Suprapubic skin (tissue), 4 donors: Measurements from ENCODE around the gene NT5C1A. TPM values are rescaled to one million over a fixed set of nuclear protein-coding genes. Genes with fewer than 3 reads are reported as not detected.

Source experiments
- DNase-seq, 2 donors: peaks; one replicate each; pipeline ENCODE4 v3.0.0-alpha.2; 2019; ENCODE audit warnings: low spot score in 2 of 2
- H3K27ac ChIP-seq: fragments of 200-600 bp; sonication (generic); one replicate; pipeline ENCODE4 v1.5.1; 2019
- H3K27me3 ChIP-seq: fragments of 200-600 bp; sonication (generic); one replicate; pipeline ENCODE4 v1.5.1; 2019
- H3K36me3 ChIP-seq: fragments of 200-600 bp; sonication (generic); one replicate; pipeline ENCODE4 v1.5.1; 2019
- H3K4me1 ChIP-seq: fragments of 200-600 bp; sonication (generic); one replicate; pipeline ENCODE4 v1.5.1; 2019
- H3K4me3 ChIP-seq: fragments of 200-600 bp; sonication (generic); one replicate; pipeline ENCODE4 v1.5.1; 2019; ENCODE audit warnings: mild to moderate bottlenecking
- H3K9me3 ChIP-seq: fragments of 200-600 bp; sonication (generic); one replicate; pipeline ENCODE4 v1.5.1; 2019
- EP300 ChIP-seq: sonication (generic); formaldehyde crosslinking; IDR thresholded peaks from one replicate; pipeline ENCODE4 v1.6.1; 2017; ENCODE audit warnings: antibody characterized with exemption
- POLR2A ChIP-seq, 2 donors: fragments of 450-650 bp; IDR thresholded peaks; one replicate each; pipeline ENCODE4 v1.6.1; 2017; ENCODE audit warnings: antibody characterized with exemption in 2 of 2, mild to moderate bottlenecking in 2 of 2, moderate library complexity in 2 of 2
- POLR2AphosphoS5 ChIP-seq, 3 donors: sonication (generic); formaldehyde crosslinking; IDR thresholded peaks; one replicate each; pipeline ENCODE4 v1.6.1; 2017; ENCODE audit warnings: antibody characterized with exemption in 3 of 3
- WGBS: methylation state at CpG from one replicate; pipeline ENCODE4 v1.1.5; 2018; 5-methylcytosine and 5-hydroxymethylcytosine counted together
- total RNA-seq, 4 donors: library from RNA; depleted of rRNA; stranded (reverse); fragments of >200 nt; gene quantifications; one replicate each; pipeline ENCODE4 v1.1.0, GENCODE V29; 2016
- TF ChIP-seq, protein P1 (sequence below), 2 donors: fragments of 200-600 bp in 1 of 2; fragments of 450-650 bp in 1 of 2; sonication (generic) in 1 of 2; IDR thresholded peaks; one replicate each; pipeline ENCODE4 v1.5.1; 2016 to 2019; ENCODE audit warnings: antibody characterized with exemption in 2 of 2, mild to moderate bottlenecking in 1 of 2, moderate library complexity in 1 of 2

Gene NT5C1A
- total RNA-seq, 4 donors from 2014 or later = not detected

- 11% methylated on average over 27 of the region's 56 CpGs for WGBS
- H3K9me3 ChIP-seq = no peaks in the 10 kb centered on the region
- DNase-seq = no peak
- H3K27me3 ChIP-seq = peaks cover 67% of the 10 kb centered on the region
- TF ChIP-seq, protein P1, sequence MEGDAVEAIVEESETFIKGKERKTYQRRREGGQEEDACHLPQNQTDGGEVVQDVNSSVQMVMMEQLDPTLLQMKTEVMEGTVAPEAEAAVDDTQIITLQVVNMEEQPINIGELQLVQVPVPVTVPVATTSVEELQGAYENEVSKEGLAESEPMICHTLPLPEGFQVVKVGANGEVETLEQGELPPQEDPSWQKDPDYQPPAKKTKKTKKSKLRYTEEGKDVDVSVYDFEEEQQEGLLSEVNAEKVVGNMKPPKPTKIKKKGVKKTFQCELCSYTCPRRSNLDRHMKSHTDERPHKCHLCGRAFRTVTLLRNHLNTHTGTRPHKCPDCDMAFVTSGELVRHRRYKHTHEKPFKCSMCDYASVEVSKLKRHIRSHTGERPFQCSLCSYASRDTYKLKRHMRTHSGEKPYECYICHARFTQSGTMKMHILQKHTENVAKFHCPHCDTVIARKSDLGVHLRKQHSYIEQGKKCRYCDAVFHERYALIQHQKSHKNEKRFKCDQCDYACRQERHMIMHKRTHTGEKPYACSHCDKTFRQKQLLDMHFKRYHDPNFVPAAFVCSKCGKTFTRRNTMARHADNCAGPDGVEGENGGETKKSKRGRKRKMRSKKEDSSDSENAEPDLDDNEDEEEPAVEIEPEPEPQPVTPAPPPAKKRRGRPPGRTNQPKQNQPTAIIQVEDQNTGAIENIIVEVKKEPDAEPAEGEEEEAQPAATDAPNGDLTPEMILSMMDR (IDR thresholded peaks at IDR 0.05) = no peak
- TF ChIP-seq EP300 (no peak), POLR2A (IDR thresholded peaks at IDR 0.05) (no peak), POLR2AphosphoS5 (IDR thresholded peaks at IDR 0.05) (no peak)
- peak overlapping the region; percentile 47 for H3K4me3 ChIP-seq
- H3K27ac ChIP-seq = no peak overlapping the region
- peaks cover 19% of the 10 kb centered on the region for H3K4me1 ChIP-seq
- no peaks in the 10 kb centered on the region for H3K36me3 ChIP-seq
Observed at GRCh38 chr1:39692152-39693074, 20.5 kb upstream of the NT5C1A start.

GRCh38 chr1:39691383-39692151 lies 19.7 kb upstream of the NT5C1A start, which contains the start of gene HPCAL4:
Gene HPCAL4 (minus strand): TSS chr1:39691433. CDS start chr1:39684603, 6,830 bp downstream.
- peak; percentile 85 to 91 for DNase-seq
- Histone ChIP-seq H3K27ac (no peak within 1 kb of the TSS), H3K4me3 (peak within 1 kb of the TSS; percentile 47), H3K9me3 (no peaks in the 10 kb centered on the region), H3K36me3 (no peaks in the 10 kb centered on the region), H3K27me3 (peaks cover 75% of the 10 kb centered on the region), H3K4me1 (peaks cover 19% of the 10 kb centered on the region)
- no peak for TF ChIP-seq EP300
- no peak for TF ChIP-seq POLR2A (IDR thresholded peaks at IDR 0.05)
- no peak for TF ChIP-seq POLR2AphosphoS5 (IDR thresholded peaks at IDR 0.05)
- TF ChIP-seq, protein P1 (IDR thresholded peaks at IDR 0.05) = no peak
- WGBS = 3% methylated on average over 42 of the region's 47 CpGs

DNA sequence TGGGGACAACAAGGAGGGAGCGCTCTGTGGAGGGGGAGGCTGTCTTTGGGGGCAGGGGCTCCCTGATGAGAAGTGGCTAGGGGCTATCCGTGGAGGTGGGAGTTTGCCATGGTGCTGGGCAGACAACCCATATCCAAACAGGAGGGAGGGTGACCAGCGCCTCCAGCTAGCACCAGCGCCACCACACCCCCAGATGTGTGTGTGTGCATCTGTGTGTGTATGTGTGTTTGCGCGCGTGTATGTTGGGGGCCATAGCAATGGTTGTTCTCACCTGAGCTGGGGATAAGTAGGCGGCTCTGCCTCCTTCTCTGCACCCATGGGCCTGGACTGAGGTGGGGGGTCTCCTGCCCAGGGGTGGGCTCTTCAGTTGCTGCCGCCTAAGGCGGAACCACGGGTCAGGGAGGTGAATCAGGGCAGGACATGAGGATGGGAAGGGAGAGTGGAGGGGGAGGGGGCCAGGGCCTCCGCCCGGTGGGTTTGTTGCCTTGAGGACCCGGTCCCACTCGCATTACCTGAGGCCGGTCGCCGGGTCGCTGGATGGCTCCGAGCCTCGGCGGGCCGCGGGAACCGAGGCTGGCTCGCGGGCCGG lies 19.0 kb upstream of the NT5C1A start:
- no peak for DNase-seq
- H3K36me3 ChIP-seq = no peaks in the 10 kb centered on the region
- H3K9me3 ChIP-seq = no peaks in the 10 kb centered on the region
- H3K27ac ChIP-seq = no peak overlapping the region
- peaks cover 19% of the 10 kb centered on the region for H3K4me1 ChIP-seq
- TF ChIP-seq POLR2AphosphoS5 (IDR thresholded peaks at IDR 0.05) (no peak), POLR2A (IDR thresholded peaks at IDR 0.05) (no peak), EP300 (no peak)
- TF ChIP-seq, protein P1 (IDR thresholded peaks at IDR 0.05) = no peak
- H3K4me3 ChIP-seq = peak overlapping the region; percentile 47
- H3K27me3 ChIP-seq = peaks cover 78% of the 10 kb centered on the region
- WGBS = 37% methylated on average over 11 of the region's 28 CpGs

DNA sequence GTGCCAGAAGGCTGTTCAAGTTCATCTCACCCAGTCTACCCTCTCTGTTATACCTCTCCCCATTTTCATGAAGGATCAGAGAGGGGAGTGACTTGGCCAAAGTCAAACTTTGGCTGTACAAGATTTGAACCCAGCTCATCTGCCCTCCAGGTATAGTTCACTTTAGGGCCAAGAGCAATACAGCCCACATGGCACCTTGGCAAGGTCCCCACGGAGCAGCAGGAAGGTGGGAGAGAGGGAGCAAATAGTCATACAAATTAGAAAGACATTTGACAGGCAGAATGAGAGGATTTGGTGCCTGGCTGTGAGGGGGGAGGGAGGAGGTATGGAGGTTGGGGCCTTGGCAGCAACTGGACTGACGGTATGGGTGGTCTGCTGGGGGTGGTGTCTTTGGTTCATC lies 18.3 kb upstream of the NT5C1A start:
- DNase-seq = no peak
- no peak overlapping the region for H3K4me3 ChIP-seq
- peaks cover 19% of the 10 kb centered on the region for H3K4me1 ChIP-seq
- H3K36me3 ChIP-seq = no peaks in the 10 kb centered on the region
- H3K27me3 ChIP-seq = peaks cover 78% of the 10 kb centered on the region
- no peaks in the 10 kb centered on the region for H3K9me3 ChIP-seq
- TF ChIP-seq EP300 (no peak), POLR2A (IDR thresholded peaks at IDR 0.05) (no peak), POLR2AphosphoS5 (IDR thresholded peaks at IDR 0.05) (no peak)
- TF ChIP-seq, protein P1 (IDR thresholded peaks at IDR 0.05) = no peak
- 34% methylated on average over 2 of the region's 2 CpGs for WGBS
- no peak overlapping the region for H3K27ac ChIP-seq
